C4-2B (cell line): ENCODE measurements around the gene ZNF181.

Experiments used
- H3K27ac ChIP-seq: fragments of 450-650 bp; 2 replicates; pipeline ENCODE4 v1.5.1; 2017
- ZFX ChIP-seq: fragments of 450-650 bp; IDR thresholded peaks from 2 replicates; pipeline ENCODE4 v1.6.1; 2017
- TF ChIP-seq, protein P1 (sequence below): fragments of 450-650 bp; conservative IDR thresholded peaks from 2 replicates; pipeline ENCODE4 v1.5.1; 2017; ENCODE audit warnings: mild to moderate bottlenecking

The ZNF181 gene

GRCh38 chr19:34711890-34712289 lies 22.2 kb upstream of the ZNF181 start:
- H3K27ac ChIP-seq: no peak overlapping the region
- TF ChIP-seq, protein P1, sequence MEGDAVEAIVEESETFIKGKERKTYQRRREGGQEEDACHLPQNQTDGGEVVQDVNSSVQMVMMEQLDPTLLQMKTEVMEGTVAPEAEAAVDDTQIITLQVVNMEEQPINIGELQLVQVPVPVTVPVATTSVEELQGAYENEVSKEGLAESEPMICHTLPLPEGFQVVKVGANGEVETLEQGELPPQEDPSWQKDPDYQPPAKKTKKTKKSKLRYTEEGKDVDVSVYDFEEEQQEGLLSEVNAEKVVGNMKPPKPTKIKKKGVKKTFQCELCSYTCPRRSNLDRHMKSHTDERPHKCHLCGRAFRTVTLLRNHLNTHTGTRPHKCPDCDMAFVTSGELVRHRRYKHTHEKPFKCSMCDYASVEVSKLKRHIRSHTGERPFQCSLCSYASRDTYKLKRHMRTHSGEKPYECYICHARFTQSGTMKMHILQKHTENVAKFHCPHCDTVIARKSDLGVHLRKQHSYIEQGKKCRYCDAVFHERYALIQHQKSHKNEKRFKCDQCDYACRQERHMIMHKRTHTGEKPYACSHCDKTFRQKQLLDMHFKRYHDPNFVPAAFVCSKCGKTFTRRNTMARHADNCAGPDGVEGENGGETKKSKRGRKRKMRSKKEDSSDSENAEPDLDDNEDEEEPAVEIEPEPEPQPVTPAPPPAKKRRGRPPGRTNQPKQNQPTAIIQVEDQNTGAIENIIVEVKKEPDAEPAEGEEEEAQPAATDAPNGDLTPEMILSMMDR: no peak
- TF ChIP-seq ZFX: no peak

GRCh38 chr19:34712395-34713261 lies 21.4 kb upstream of the ZNF181 start:
- no peak for TF ChIP-seq ZFX
- TF ChIP-seq, protein P1: peak; percentile 79
- H3K27ac ChIP-seq: no peak overlapping the region

DNA sequence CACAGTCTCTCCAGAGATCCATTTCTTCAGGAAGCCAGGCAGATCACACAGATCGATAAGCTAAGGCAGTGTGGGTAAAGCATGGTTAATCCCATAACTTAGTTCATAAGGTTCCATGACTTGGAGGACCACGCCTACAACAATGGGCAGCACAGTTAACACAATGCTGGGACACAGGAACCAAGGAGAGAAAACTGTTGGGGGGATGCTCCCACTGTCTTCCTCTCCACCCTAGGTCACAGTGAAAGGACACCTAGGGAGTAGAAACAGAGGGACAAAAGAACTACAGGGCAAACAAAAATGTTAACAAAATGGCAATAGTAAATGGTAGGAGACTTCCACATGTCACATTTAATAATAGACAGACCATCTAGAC lies 20.8 kb upstream of the ZNF181 start:
- H3K27ac ChIP-seq: no peak overlapping the region
- TF ChIP-seq ZFX: no peak
- TF ChIP-seq, protein P1: no peak; the same call in 1 of the 2 replicates

GRCh38 chr19:34715357-34715756 lies 18.7 kb upstream of the ZNF181 start:
- TF ChIP-seq, protein P1: no peak
- TF ChIP-seq ZFX: no peak
- H3K27ac ChIP-seq: no peak overlapping the region

DNA sequence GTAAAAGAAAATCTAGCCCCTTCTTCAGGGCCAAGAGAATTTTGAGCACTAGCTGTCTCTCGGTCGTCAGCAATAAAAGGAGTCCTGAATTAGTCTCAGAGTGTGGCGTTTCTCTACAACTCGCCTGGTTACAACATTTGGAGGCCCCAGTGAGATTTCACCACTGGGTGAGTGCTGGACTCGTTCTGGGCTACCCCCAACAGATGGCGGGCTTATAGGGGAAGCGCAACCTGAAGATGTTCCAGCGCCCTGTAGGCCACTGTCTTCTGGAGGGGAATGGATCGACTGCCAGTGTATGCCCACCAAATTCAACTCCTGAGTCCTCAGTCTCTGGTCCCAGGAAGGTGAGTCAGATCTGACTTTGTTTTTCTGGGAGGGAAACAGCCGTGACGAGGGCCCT lies 11.7 kb upstream of the ZNF181 start:
- H3K27ac ChIP-seq: no peak overlapping the region
- TF ChIP-seq, protein P1: no peak
- TF ChIP-seq ZFX: no peak

DNA sequence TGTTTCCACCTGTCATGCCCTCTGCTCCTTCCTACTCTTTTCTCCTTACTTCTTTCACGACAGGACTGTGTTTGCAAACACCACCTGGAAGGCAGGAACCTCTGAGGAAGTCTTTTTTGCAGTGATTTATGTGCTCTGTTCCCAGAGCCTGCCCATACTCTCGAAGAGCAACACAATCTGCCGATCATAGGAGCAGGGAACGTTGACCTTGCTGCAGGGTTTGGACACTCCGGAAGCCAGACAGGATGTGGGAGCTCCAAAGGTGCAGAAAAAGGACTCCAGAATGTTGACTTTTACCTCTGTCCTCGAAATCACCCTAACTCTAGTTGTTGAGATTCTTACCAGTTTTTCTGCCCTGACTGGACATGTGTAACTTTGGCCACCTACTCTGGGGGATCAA lies 8.6 kb upstream of the ZNF181 start:
- H3K27ac ChIP-seq: no peak overlapping the region
- no peak for TF ChIP-seq ZFX
- TF ChIP-seq, protein P1: no peak

DNA sequence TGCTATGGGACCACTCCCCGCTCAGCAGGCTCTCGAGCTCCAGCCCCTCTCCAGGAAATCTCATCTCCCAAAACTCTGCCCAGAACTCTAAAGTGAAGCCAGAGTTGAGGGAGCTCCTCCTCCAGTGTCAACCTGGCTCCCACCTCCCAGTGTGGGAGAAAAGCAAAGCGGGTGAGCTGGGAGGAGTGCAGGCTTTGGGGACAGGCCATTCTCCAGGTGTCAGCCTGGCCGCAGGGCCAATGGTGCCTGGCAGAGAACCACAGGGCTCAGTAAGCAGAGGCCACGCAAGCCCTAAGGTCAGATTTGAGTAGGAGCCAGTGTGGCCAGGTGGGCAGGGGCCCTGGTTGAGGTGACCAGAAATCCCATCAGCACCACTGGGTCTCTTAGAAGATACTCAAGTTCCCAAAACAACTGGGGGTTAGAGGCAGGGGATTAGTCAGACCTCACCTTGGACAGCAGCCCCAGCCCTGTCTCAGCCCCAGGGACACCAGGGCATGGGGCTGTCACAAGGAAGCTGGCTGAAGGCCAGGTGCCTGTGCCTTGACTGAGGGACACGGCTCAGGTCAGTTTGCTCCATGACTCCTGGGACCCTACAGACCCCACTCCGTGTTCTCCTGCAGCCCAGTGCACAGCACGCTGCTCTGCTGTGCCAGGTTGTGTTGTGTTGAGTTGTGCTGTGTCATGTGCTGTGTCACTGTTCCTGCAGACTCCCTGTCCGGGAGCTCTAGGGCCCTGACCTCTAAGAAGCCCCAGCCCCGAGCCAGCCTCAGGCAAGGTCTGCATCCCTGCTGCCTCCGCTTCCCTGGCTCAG lies 2.8 kb upstream of the ZNF181 start:
- TF ChIP-seq, protein P1: no peak
- no peak for TF ChIP-seq ZFX
- H3K27ac ChIP-seq: no peak overlapping the region
